PC-3 (cell line): ENCODE data around the gene OBP2A. TPM values are rescaled to one million over a fixed set of nuclear protein-coding genes. Genes with fewer than 3 reads are reported as not detected.

ENCODE experiments used
- ATAC-seq: fragments of 200-7000 bp; cut with Tn5 transposase; 2 replicates; pipeline ENCODE4 v1.9.1; 2020; ENCODE audit warnings: mild to moderate bottlenecking, moderate library complexity
- BruUV-seq: library from RNA; stranded (reverse); fragments of 400-500 nt; replicated peaks from 2 replicates; lab custom pipeline; 2021; lab: Mats Ljungman, UMichigan
- CTCF ChIA-PET: fragments of 300-600 bp; sonication (Branson Sonifier 250); formaldehyde crosslinking; loops from one replicate; lab custom pipeline; 2022; ENCODE audit warnings: antibody characterized with exemption; lab: Charles Lee
- POLR2A ChIA-PET: fragments of 300-600 bp; sonication (Branson Sonifier 250); formaldehyde crosslinking; loops from one replicate; lab custom pipeline; 2022; ENCODE audit warnings: antibody characterized with exemption; ENCODE audit not compliant: unreplicated experiment; lab: Charles Lee
- DNase-seq: peaks from one replicate; pipeline ENCODE4 v3.0.0-alpha.2; 2015
- H2AFZ ChIP-seq: fragments of 300-600 bp; sonication (generic); 2 replicates; pipeline ENCODE4 v1.6.0; 2016; ENCODE audit warnings: antibody characterized with exemption, low read length
- H3F3A ChIP-seq: fragments of 300-600 bp; sonication (generic); one replicate; pipeline ENCODE4 v1.6.0; 2017; ENCODE audit warnings: antibody characterized with exemption, low read length, control low read depth, mild to moderate bottlenecking; ENCODE audit not compliant: unreplicated experiment
- H3K27ac ChIP-seq: fragments of 300-600 bp; sonication (generic); 2 replicates; pipeline ENCODE4 v1.5.1; 2016; ENCODE audit warnings: mild to moderate bottlenecking, low read length
- H3K27me3 ChIP-seq: fragments of 300-600 bp; sonication (generic); 2 replicates; pipeline ENCODE4 v1.6.1; 2016; ENCODE audit warnings: low read length, mixed read lengths
- H3K36me3 ChIP-seq: fragments of 300-600 bp; sonication (generic); 2 replicates; pipeline ENCODE4 v1.6.1; 2016; ENCODE audit warnings: low read depth, mixed run types, low read length, mixed read lengths
- H3K4me1 ChIP-seq: fragments of 300-600 bp; sonication (generic); 2 replicates; pipeline ENCODE4 v1.5.1; 2016; ENCODE audit warnings: low read length; ENCODE audit not compliant: insufficient read depth
- H3K4me2 ChIP-seq: fragments of 300-600 bp; sonication (generic); 2 replicates; pipeline ENCODE4 v1.6.0; 2016; ENCODE audit warnings: low read length
- H3K4me3 ChIP-seq: fragments of 300-600 bp; sonication (generic); 2 replicates; pipeline ENCODE4 v1.5.1; 2016; ENCODE audit warnings: mild to moderate bottlenecking, low read length, mixed read lengths
- H3K79me2 ChIP-seq: fragments of 300-600 bp; sonication (generic); 2 replicates; pipeline ENCODE4 v1.6.1; 2017; ENCODE audit warnings: low read length, mixed read lengths
- H3K9ac ChIP-seq: fragments of 300-600 bp; sonication (generic); 2 replicates; pipeline ENCODE4 v1.6.0; 2016; ENCODE audit warnings: mild to moderate bottlenecking, low read length
- H3K9me2 ChIP-seq: fragments of 300-600 bp; sonication (generic); replicated peaks from 2 replicates; pipeline ENCODE4 v1.6.1; 2016; ENCODE audit warnings: mixed run types, low read length, mixed read lengths
- H3K9me3 ChIP-seq: fragments of 300-600 bp; sonication (generic); 2 replicates; pipeline ENCODE4 v1.6.1; 2016; ENCODE audit warnings: low read length, mixed read lengths
- H4K20me1 ChIP-seq: fragments of 300-600 bp; sonication (generic); 2 replicates; pipeline ENCODE4 v1.6.1; 2016; ENCODE audit warnings: low read length, mixed read lengths
- CTCF ChIP-seq: fragments of 300-600 bp; sonication (generic); conservative IDR thresholded peaks from 2 replicates; pipeline ENCODE4 v1.5.1; 2017; ENCODE audit warnings: antibody characterized with exemption, low read depth, mild to moderate bottlenecking, low read length
- EZH2 ChIP-seq: fragments of 300-600 bp; sonication (generic); IDR thresholded peaks from one replicate; pipeline ENCODE4 v1.6.1; 2017; ENCODE audit warnings: antibody characterized with exemption, mild to moderate bottlenecking, low read length; ENCODE audit not compliant: unreplicated experiment
- EZH2phosphoT487 ChIP-seq: fragments of 300-600 bp; sonication (generic); IDR thresholded peaks from 2 replicates; pipeline ENCODE4 v1.6.1; 2018; ENCODE audit warnings: mild to moderate bottlenecking, antibody characterized with exemption, low read length, borderline replicate concordance
- intact Hi-C: fragments of 100-400 bp; cut with micrococcal nuclease; formaldehyde crosslinking; loops from 2 replicates; pipeline ENCODE4 v1.9.0; 2023
- total RNA-seq: library from RNA; depleted of rRNA; stranded (reverse); fragments of >200 nt; gene quantifications from 2 replicates; pipeline ENCODE4 v1.2.3, GENCODE V29; 2014

OBP2A gene
- total RNA-seq, 1 experiment from 2014 or later = not detected

- no peak for ATAC-seq
- no peak for TF ChIP-seq EZH2phosphoT487
- TF ChIP-seq EZH2 = no peak
- TF ChIP-seq CTCF = no peak
- no peaks in the 10 kb centered on the region; the same call in 1 of the 2 replicates for H3K36me3 ChIP-seq
- no peak for DNase-seq
- H2AFZ ChIP-seq = no peak overlapping the region
- POLR2A ChIA-PET = no interaction called here
- H3F3A ChIP-seq = no peaks in the 10 kb centered on the region
- peaks cover 15% of the 10 kb centered on the region; the same call in 1 of the 2 replicates for H3K27me3 ChIP-seq
- no peaks in the 10 kb centered on the region; the same call in 1 of the 2 replicates for H3K4me1 ChIP-seq
- no peaks in the 10 kb centered on the region for H3K79me2 ChIP-seq
- CTCF ChIA-PET = no interaction called here
- H3K4me3 ChIP-seq = no peak overlapping the region
- no peaks in the 10 kb centered on the region for H3K9me2 ChIP-seq
- H3K4me2 ChIP-seq = no peak overlapping the region
- no peak overlapping the region for H3K27ac ChIP-seq
- no peaks in the 10 kb centered on the region for H4K20me1 ChIP-seq
- no peaks in the 10 kb centered on the region for H3K9me3 ChIP-seq
- BruUV-seq = no TSS peak
- intact Hi-C loops = no loop called here
- no peak overlapping the region for H3K9ac ChIP-seq
These were observed 19.7 kb downstream of the OBP2A start for GRCh38 chr9:135565636-135566035.

- TF ChIP-seq EZH2phosphoT487 = no peak
- TF ChIP-seq EZH2 = no peak
- no peak for TF ChIP-seq CTCF
- peaks cover 15% of the 10 kb centered on the region; the same call in 1 of the 2 replicates for H3K27me3 ChIP-seq
- ChIA-PET CTCF (no interaction called here), POLR2A (interaction anchor here (0.6 kb wide), 1 partner anchor 13 kb away, joined by 7 read pairs; no protein-coding TSS in a partner anchor)
- H3K36me3 ChIP-seq = no peaks in the 10 kb centered on the region; the same call in 1 of the 2 replicates
- H3K4me2 ChIP-seq = no peak overlapping the region
- ATAC-seq (no peak), DNase-seq (no peak)
- H3K4me3 ChIP-seq = no peak overlapping the region
- no peaks in the 10 kb centered on the region for H3K79me2 ChIP-seq
- no peak overlapping the region for H3K9ac ChIP-seq
- BruUV-seq = no TSS peak
- H3K27ac ChIP-seq = no peak overlapping the region
- H3K9me3 ChIP-seq = no peaks in the 10 kb centered on the region
- no peaks in the 10 kb centered on the region; the same call in 1 of the 2 replicates for H3K4me1 ChIP-seq
- intact Hi-C loops = no loop called here
- no peaks in the 10 kb centered on the region for H4K20me1 ChIP-seq
- H3K9me2 ChIP-seq = no peaks in the 10 kb centered on the region
- no peak overlapping the region for H2AFZ ChIP-seq
- no peaks in the 10 kb centered on the region for H3F3A ChIP-seq
These were observed 20.6 kb downstream of the OBP2A start for GRCh38 chr9:135566552-135566951.

- Histone ChIP-seq H3K9me2 (no peaks in the 10 kb centered on the region), H3K79me2 (no peaks in the 10 kb centered on the region), H3K9me3 (no peaks in the 10 kb centered on the region), H2AFZ (no peak overlapping the region), H3K27me3 (peaks cover 15% of the 10 kb centered on the region; the same call in 1 of the 2 replicates), H3K4me3 (no peak overlapping the region), H3K9ac (no peak overlapping the region), H4K20me1 (no peaks in the 10 kb centered on the region), H3F3A (no peaks in the 10 kb centered on the region), H3K4me1 (no peaks in the 10 kb centered on the region; the same call in 1 of the 2 replicates), H3K27ac (no peak overlapping the region), H3K36me3 (no peaks in the 10 kb centered on the region; the same call in 1 of the 2 replicates), H3K4me2 (no peak overlapping the region)
- intact Hi-C loops = no loop called here
- POLR2A ChIA-PET = no interaction called here
- DNase-seq (no peak), ATAC-seq (no peak)
- TF ChIP-seq EZH2phosphoT487 = no peak
- no peak for TF ChIP-seq EZH2
- no peak for TF ChIP-seq CTCF
- no TSS peak for BruUV-seq
- CTCF ChIA-PET = no interaction called here
These were observed 21.4 kb downstream of the OBP2A start for GRCh38 chr9:135567311-135567710.
